SK-N-SH treated with all-trans-retinoic acid at 6 μM for 48 hours (cell line): ENCODE results near the gene TMEM131L.
A peak's percentile ranks its signal among the peaks of the same experiment; 100 is the strongest.

Experiments used
- ATAC-seq: fragments of 200-7000 bp; cut with Tn5 transposase; 3 replicates; pipeline ENCODE4 v1.9.1; 2020; ENCODE audit warnings: mild to moderate bottlenecking, moderate library complexity
- ARNTL ChIP-seq: fragments of 450-650 bp; formaldehyde crosslinking; IDR thresholded peaks from 2 replicates; pipeline ENCODE4 v1.5.0; 2020; ENCODE audit warnings: low read depth, mild to moderate bottlenecking, moderate library complexity, borderline replicate concordance
- CREB5 ChIP-seq: fragments of 250-450 bp; sonication (Bioruptor Pico); IDR thresholded peaks from 2 replicates; pipeline ENCODE4 v1.5.1; 2020; ENCODE audit warnings: low read depth, mild to moderate bottlenecking, moderate library complexity
- CSDC2 ChIP-seq: fragments of 250-450 bp; sonication (Bioruptor Pico); IDR thresholded peaks from 2 replicates; pipeline ENCODE4 v1.5.0; 2020; ENCODE audit warnings: mild to moderate bottlenecking, moderate library complexity
- GLIS3 ChIP-seq: fragments of 250-450 bp; sonication (Bioruptor Pico); IDR thresholded peaks from 2 replicates; pipeline ENCODE4 v1.5.0; 2020; ENCODE audit warnings: mild to moderate bottlenecking, moderate library complexity
- OSR1 ChIP-seq: fragments of 250-450 bp; sonication (Bioruptor Pico); IDR thresholded peaks from 2 replicates; pipeline ENCODE4 v1.8.0; 2022; ENCODE audit warnings: moderate library complexity, mild to moderate bottlenecking, inconsistent platforms
- POU6F1 ChIP-seq: fragments of 250-450 bp; sonication (Bioruptor Pico); IDR thresholded peaks from 2 replicates; pipeline ENCODE4 v1.8.0; 2021; ENCODE audit warnings: low read depth, mild to moderate bottlenecking, moderate library complexity, borderline replicate concordance
- PPARA ChIP-seq: fragments of 250-450 bp; sonication (Bioruptor Pico); IDR thresholded peaks from 2 replicates; pipeline ENCODE4 v1.5.0; 2020; ENCODE audit warnings: mild to moderate bottlenecking, borderline replicate concordance
- RARB ChIP-seq: fragments of 250-450 bp; sonication (Bioruptor Pico); IDR thresholded peaks from 2 replicates; pipeline ENCODE4 v1.8.0; 2021; ENCODE audit warnings: mild to moderate bottlenecking, moderate library complexity
- SNAI2 ChIP-seq: fragments of 250-450 bp; sonication (Bioruptor Pico); IDR thresholded peaks from 2 replicates; pipeline ENCODE4 v1.5.0; 2020; ENCODE audit warnings: mild to moderate bottlenecking, moderate library complexity
- TOX ChIP-seq: fragments of 250-450 bp; sonication (Bioruptor Pico); IDR thresholded peaks from 2 replicates; pipeline ENCODE4 v1.8.0; 2021; ENCODE audit warnings: mild to moderate bottlenecking, moderate library complexity, borderline replicate concordance
- TSHZ2 ChIP-seq: fragments of 250-450 bp; sonication (Bioruptor Pico); IDR thresholded peaks from 2 replicates; pipeline ENCODE4 v1.5.0; 2020; ENCODE audit warnings: mild to moderate bottlenecking, moderate library complexity
- ZC3H10 ChIP-seq: fragments of 250-450 bp; sonication (Bioruptor Pico); IDR thresholded peaks from 2 replicates; pipeline ENCODE4 v1.5.1; 2021; ENCODE audit warnings: mild to moderate bottlenecking, moderate library complexity
- ZFP3 ChIP-seq: fragments of 250-450 bp; sonication (Bioruptor Pico); IDR thresholded peaks from 2 replicates; pipeline ENCODE4 v1.5.0; 2020; ENCODE audit warnings: mild to moderate bottlenecking, moderate library complexity
- ZFP30 ChIP-seq: fragments of 450-650 bp; formaldehyde crosslinking; IDR thresholded peaks from 2 replicates; pipeline ENCODE4 v1.5.0; 2022; ENCODE audit warnings: mild to moderate bottlenecking, moderate library complexity
- ZNF70 ChIP-seq: fragments of 450-650 bp; formaldehyde crosslinking; IDR thresholded peaks from 2 replicates; pipeline ENCODE4 v1.5.0; 2020; ENCODE audit warnings: mild to moderate bottlenecking, moderate library complexity
- ZNF8 ChIP-seq: fragments of 450-650 bp; formaldehyde crosslinking; IDR thresholded peaks from 2 replicates; pipeline ENCODE4 v1.5.0; 2020; ENCODE audit warnings: mild to moderate bottlenecking, moderate library complexity
- TF ChIP-seq, protein P1 (sequence below): fragments of 250-450 bp; sonication (Bioruptor Pico); IDR thresholded peaks from 2 replicates; pipeline ENCODE4 v1.8.0; 2020; ENCODE audit warnings: mild to moderate bottlenecking, moderate library complexity, borderline replicate concordance
- TF ChIP-seq, protein P2 (sequence below): fragments of 250-450 bp; sonication (Bioruptor Pico); IDR thresholded peaks from 2 replicates; pipeline ENCODE4 v1.5.1; 2021; ENCODE audit warnings: mild to moderate bottlenecking, moderate library complexity

TMEM131L gene

DNA sequence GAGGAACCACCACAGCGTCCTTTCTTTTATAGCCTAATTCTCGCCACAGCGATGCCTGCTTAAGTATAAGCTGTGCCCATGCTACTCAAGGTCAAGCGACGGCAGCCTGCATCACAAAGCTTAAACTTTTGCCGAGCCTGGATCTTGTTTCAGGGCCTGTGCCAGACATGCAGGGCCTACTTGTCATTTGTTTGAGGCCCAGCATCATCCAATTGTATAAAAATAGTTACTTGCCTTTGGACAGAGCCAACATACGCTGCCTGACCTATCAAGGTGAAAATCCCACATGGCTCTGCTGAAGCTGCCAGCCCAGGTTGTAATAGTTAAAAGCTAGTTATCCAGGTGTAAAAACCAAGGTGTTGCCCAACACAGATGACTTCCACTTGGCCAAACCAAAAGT, 107.1 kb downstream of the TMEM131L start:
- ATAC-seq = no peak
- TF ChIP-seq CREB5 (CRISPR knock-in tag) = no peak
- TF ChIP-seq TOX (CRISPR knock-in tag) = no peak
- TF ChIP-seq, protein P1, sequence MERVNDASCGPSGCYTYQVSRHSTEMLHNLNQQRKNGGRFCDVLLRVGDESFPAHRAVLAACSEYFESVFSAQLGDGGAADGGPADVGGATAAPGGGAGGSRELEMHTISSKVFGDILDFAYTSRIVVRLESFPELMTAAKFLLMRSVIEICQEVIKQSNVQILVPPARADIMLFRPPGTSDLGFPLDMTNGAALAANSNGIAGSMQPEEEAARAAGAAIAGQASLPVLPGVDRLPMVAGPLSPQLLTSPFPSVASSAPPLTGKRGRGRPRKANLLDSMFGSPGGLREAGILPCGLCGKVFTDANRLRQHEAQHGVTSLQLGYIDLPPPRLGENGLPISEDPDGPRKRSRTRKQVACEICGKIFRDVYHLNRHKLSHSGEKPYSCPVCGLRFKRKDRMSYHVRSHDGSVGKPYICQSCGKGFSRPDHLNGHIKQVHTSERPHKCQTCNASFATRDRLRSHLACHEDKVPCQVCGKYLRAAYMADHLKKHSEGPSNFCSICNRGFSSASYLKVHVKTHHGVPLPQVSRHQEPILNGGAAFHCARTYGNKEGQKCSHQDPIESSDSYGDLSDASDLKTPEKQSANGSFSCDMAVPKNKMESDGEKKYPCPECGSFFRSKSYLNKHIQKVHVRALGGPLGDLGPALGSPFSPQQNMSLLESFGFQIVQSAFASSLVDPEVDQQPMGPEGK (CRISPR knock-in tag) = no peak
- TF ChIP-seq GLIS3 (CRISPR knock-in tag) = no peak
- TF ChIP-seq ZC3H10 (CRISPR knock-in tag) = no peak
- no peak for TF ChIP-seq OSR1
- no peak for TF ChIP-seq ZNF70 (CRISPR knock-in tag)
- TF ChIP-seq ZNF8 = no peak
- TF ChIP-seq SNAI2 (CRISPR knock-in tag) = no peak
- TF ChIP-seq, protein P2, sequence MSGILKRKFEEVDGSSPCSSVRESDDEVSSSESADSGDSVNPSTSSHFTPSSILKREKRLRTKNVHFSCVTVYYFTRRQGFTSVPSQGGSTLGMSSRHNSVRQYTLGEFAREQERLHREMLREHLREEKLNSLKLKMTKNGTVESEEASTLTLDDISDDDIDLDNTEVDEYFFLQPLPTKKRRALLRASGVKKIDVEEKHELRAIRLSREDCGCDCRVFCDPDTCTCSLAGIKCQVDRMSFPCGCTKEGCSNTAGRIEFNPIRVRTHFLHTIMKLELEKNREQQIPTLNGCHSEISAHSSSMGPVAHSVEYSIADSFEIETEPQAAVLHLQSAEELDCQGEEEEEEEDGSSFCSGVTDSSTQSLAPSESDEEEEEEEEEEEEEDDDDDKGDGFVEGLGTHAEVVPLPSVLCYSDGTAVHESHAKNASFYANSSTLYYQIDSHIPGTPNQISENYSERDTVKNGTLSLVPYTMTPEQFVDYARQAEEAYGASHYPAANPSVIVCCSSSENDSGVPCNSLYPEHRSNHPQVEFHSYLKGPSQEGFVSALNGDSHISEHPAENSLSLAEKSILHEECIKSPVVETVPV (CRISPR knock-in tag) = no peak
- no peak for TF ChIP-seq POU6F1 (CRISPR knock-in tag)
- no peak for TF ChIP-seq ZFP30

DNA sequence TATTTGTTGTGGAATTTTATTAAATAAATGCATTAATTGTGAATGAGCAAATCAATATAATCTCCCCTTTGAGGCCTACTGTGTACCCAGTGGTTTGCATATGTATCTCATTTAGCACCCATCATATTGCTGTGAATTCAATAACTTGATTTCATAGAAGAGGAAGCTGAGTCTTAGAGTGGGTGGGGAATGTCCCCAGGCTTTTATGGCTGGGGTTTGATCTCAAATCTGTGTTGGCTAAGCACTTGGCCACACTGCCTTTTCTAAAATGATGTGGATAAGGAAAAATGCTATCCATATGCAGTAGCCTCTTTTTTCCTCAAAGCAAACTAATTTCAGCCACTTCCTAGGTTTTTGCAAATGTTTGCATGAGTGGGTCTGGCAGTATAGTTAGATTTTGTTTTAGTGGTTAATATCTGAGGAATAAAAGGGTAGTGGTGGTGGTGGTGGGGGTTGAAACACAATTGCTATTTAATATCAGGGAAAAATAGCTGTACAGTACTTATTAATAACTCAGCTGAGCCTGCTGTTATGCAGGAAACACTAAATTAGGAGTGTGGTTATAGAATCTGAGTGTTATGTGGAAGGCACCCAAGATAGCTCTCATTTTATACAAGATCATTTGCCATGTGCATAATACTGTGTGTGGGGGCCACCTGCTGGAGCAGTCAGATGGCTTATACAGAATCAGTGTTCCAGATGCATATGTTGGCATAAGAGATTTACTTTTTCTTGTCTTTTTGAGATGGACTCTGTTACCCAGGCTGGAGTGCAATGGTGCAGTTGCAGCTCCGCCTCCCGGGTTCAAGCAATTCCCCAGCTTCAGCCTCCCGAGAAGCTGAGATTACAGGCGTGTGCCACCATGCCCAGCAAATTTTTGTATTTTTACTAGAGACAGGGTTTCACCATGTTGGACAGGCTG, 108.0 kb downstream of the TMEM131L start:
- ATAC-seq = peak; percentile 99
- no peak for TF ChIP-seq RARB (CRISPR knock-in tag)
- TF ChIP-seq, protein P2 (CRISPR knock-in tag) = no peak
- TF ChIP-seq ZFP30 = no peak
- TF ChIP-seq ZNF8 = no peak

GRCh38 chr4:153576443-153576774, 110.2 kb downstream of the TMEM131L start:
- no peak for ATAC-seq
- TF ChIP-seq ZNF8 = no peak
- no peak for TF ChIP-seq CSDC2
- no peak for TF ChIP-seq OSR1
- no peak for TF ChIP-seq ZFP3 (CRISPR knock-in tag)
- no peak for TF ChIP-seq TOX (CRISPR knock-in tag)

- no peak for ATAC-seq
- no peak for TF ChIP-seq PPARA (CRISPR knock-in tag)
- TF ChIP-seq, all 23 proteins: peak for 0
Observed at GRCh38 chr4:153577053-153577452, 110.9 kb downstream of the TMEM131L start.

DNA sequence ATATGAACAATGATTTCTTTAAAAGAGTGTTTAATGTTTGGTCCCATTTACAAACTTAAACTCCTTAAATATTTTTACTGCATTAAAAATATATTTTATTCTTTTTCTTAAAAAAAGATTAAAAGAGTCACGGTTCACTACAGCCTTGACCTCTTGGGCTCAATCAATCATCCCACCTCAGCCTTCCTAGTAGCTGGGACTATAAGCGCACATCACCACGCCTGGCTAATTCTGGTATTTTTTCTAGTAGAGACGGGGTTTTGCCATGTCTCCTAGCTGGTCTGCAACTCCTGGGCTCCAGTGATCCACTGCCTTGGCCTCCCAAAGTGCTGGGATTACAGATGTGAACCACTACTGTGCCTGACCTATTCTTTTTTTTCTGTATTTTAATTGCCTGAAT, 113.2 kb downstream of the TMEM131L start:
- no peak for TF ChIP-seq TSHZ2 (CRISPR knock-in tag)
- no peak for TF ChIP-seq RARB (CRISPR knock-in tag)
- TF ChIP-seq ZFP30 = no peak
- no peak for TF ChIP-seq SNAI2 (CRISPR knock-in tag)
- TF ChIP-seq ZC3H10 (CRISPR knock-in tag) = no peak
- no peak for TF ChIP-seq ARNTL (CRISPR knock-in tag)
- no peak for TF ChIP-seq ZFP3 (CRISPR knock-in tag)
- TF ChIP-seq CSDC2 = no peak
- TF ChIP-seq GLIS3 (CRISPR knock-in tag) = no peak
- TF ChIP-seq, protein P1 (CRISPR knock-in tag) = no peak
- TF ChIP-seq, all 23 proteins: peak for 0
- ATAC-seq = no peak
